OCI-LY3 (cell line): ENCODE data around the gene ARHGAP28.

Source experiments
- EZH2phosphoT487 ChIP-seq: fragments of 200-600 bp; shearing (Covaris generic); IDR thresholded peaks from 2 replicates; pipeline ENCODE4 v1.6.1; 2018; ENCODE audit warnings: antibody characterized with exemption, mixed run types, low read depth
- TF ChIP-seq, protein P1 (sequence below): fragments of 200-600, 300-600 bp; sonication (generic); IDR thresholded peaks from 2 replicates; pipeline ENCODE4 v1.5.1; 2014; ENCODE audit warnings: antibody characterized with exemption, low read length, low read depth

DNA sequence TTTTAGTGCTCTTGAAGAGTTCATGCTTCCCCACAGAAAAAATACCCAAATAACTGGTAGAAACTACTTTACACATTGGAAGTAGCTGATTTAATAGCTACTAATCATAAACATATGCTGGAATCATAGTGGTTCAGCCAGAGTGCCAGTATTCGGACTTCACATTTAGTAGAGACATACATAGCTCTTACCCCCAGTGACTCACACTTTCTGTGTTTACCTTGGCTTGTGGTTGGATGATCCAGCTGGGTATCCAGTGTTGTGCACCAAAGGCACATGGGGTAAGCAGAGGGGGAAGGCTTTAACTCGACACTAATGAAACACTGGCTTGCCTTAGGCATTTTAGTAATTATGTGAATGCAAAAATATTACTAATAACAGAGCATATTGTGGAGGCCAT is 18.1 kb downstream of the ARHGAP28 start:
- TF ChIP-seq, protein P1, sequence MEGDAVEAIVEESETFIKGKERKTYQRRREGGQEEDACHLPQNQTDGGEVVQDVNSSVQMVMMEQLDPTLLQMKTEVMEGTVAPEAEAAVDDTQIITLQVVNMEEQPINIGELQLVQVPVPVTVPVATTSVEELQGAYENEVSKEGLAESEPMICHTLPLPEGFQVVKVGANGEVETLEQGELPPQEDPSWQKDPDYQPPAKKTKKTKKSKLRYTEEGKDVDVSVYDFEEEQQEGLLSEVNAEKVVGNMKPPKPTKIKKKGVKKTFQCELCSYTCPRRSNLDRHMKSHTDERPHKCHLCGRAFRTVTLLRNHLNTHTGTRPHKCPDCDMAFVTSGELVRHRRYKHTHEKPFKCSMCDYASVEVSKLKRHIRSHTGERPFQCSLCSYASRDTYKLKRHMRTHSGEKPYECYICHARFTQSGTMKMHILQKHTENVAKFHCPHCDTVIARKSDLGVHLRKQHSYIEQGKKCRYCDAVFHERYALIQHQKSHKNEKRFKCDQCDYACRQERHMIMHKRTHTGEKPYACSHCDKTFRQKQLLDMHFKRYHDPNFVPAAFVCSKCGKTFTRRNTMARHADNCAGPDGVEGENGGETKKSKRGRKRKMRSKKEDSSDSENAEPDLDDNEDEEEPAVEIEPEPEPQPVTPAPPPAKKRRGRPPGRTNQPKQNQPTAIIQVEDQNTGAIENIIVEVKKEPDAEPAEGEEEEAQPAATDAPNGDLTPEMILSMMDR = no peak
- TF ChIP-seq EZH2phosphoT487 = no peak
